H4 (cell line): ENCODE data around the gene CBLN3. TPM values are rescaled to one million over a fixed set of nuclear protein-coding genes. Genes with fewer than 3 reads are reported as not detected.
"Not testable (repeated sequence)": the region's sequence is repeated elsewhere in the genome, so short reads cannot be mapped to it uniquely, and the experiment has no call there.

Experiments used
- DNase-seq: peaks from one replicate; pipeline ENCODE4 v3.0.0-alpha.2; 2015; ENCODE audit warnings: low spot score
- total RNA-seq: library from RNA; depleted of rRNA; stranded (reverse); fragments of >200 nt; shearing (Covaris generic); gene quantifications from 2 replicates; pipeline ENCODE4 v1.2.3, GENCODE V29; 2014

Gene CBLN3
- total RNA-seq, 1 experiment from 2014 or later = 0.08 TPM

DNA sequence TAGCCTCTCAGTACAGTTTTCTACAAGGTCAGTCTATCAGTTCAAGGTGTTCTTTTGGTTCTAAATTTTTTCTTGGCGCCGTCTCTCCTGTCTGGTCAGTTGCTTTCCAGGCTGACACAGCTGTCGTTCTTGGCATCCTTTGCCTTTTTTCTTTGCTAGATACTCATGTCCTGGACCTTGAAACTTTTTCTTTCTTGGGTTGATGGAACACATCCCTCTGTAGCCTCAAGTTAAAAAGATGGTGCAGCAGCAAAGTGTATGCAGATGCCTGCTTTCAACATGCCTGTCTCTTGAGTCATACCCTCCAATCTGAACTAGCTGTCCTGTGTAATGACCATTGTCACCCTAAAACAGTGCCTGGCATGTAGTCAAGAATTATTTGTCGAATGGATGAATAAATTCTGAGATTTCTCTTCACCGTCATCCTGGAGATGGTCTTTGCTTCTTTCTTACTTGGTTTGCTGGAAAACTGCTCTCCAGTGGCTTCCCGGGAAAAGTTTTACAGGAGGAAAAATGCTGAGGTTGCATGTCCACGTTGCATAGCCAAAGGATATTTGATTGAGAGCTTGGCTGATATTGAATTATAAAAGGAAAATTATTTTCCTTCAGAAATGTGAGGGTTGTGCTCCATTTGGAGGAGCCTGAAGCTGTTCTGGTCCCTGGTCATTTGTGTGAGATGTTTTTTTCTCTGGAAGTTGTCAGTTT is 26.0 kb downstream of the CBLN3 start:
- no peak for DNase-seq

DNA sequence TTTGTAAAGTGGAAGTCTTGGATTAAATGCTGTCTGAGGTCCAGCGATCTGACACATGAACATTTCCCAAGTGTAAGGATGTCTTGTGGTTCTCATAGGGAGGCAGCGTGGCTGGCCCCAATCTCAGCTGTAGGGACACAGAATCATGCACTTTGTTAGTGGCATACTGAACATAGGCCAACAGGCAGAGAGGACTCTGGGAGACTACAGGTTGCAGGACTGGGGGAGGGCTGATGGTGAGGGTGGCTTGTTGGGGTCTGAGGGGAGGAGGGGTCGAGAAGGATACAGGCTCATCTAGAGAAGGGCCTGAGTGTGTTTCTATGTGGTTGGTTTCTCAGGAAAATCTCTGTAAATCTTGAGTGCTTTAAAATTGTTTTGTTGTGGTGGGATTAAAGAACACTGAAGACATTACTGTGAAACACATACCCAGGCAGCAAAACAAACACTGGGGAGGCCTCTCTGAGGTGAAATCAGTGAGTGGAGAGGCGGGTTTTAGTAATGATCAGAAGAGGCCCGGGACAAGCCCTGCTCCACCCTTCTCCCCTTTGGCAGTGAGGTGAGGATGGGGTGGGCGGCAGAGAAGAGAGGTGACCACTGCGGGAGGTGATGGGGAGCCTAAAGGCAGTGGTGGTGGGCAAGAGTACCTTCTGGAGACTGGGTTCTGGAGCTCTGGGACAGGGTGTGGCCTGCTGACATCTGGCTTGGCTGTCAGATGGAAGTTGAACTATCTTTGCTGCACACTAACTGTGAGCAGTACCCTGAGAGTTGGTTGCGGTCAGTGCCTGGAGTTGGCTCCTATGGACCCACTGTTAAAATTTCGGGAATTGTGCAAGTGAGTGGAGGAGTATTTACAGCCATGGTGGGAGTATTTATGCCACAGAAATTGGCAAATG is 27.4 kb downstream of the CBLN3 start:
- DNase-seq = no peak

GRCh38 chr14:24399999-24400718 is 29.3 kb downstream of the CBLN3 start:
- DNase-seq = no peak

GRCh38 chr14:24399447-24399822 is 30.0 kb downstream of the CBLN3 start:
- no peak for DNase-seq

GRCh38 chr14:24398653-24399446 is 30.6 kb downstream of the CBLN3 start, which contains the start of gene NYNRIN:
Gene NYNRIN, plus strand, starts transcription at chr14:24399003. Its CDS starts 244 bp downstream, at chr14:24399247.
- no peak for DNase-seq

DNA sequence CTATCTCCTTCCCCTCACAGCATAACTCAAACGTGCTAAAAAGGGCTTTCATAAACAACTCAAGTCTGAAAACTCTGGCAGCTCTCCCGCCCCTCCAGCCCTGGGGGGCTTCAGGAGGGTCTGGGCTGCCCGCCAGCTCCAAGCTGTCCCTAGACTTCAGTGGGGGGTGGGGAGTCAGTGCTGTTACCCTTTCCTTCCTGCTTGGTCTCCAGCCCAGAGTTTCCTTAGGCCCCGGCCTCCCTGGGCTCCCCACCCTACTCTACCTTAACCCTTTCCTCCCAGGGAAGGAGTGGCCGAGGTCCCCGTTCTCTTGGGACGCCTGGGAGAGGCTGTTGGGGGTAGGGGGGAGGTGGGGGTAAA is 31.2 kb downstream of the CBLN3 start:
- no peak for DNase-seq

GRCh38 chr14:24397639-24398292 is 31.7 kb downstream of the CBLN3 start:
- DNase-seq = no peak

DNA sequence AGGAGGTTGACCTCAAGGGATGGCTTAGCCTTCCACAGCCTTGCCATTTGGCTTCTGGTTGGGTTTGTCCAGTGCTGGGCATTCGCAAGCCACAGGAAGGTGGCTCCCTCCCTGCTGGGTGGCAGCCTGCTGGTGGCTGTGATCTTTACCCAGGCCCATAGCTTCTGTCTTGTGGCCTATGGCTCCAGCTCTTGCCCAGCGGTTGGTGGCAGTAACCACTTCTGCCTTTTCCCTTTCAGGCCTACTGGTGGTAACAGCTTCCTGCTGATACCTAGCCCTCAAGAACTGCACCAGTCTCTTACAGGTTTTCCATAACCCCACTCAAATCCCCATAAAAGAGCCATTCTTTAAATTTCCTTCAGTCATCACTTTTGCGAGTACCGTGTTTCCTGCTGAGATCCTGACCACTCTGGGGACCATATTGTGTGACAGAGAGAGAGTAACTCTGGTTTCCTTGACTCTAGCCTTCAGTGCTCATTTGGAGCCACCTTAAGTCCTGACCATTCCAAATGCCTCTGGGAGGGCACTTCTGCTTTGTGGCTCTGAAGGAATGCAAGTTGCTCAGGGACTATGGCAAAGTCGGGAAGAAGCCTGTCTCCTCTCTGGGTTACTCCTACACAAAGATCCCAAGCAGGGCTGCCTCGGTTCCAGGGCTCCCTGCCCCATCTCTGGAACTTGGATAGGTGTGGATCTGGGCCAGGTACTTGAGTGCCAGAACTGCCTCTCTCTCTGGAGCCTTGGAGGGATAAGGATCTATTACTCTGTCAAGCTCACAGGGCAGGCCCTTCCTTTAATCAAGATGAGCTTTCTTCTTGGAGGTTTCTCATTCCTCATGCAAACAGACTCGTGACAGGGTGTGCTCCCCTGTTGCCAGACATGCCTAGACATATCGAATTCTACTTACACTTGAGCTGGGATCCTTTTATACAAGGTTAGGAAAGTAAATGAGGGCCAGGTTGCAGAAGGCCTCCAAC is 33.6 kb downstream of the CBLN3 start:
- DNase-seq = no peak

DNA sequence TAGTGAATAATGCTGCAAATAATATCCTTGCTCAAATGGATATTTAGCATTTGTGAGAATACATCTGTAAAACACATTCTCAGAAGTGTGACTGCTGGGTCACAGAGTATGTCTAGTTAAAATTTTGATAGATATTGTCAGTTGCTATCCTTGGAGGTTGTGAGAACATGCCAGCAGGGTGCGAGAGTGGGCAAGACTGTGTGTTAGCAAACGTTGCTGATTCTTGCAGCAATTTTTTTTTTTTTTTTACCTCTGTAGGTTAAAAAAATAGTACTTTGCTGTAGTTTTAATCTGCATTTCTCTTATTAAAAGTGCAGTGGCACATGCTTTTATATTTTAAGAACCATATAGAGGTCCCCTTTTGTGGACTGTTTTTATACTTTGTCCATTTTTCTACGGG is 35.2 kb downstream of the CBLN3 start:
- DNase-seq = no peak

- no peak for DNase-seq
Measured at GRCh38 chr14:24392325-24393091, 37.0 kb downstream of the CBLN3 start.

GRCh38 chr14:24390701-24391468 is 38.6 kb downstream of the CBLN3 start:
- no peak for DNase-seq

DNA sequence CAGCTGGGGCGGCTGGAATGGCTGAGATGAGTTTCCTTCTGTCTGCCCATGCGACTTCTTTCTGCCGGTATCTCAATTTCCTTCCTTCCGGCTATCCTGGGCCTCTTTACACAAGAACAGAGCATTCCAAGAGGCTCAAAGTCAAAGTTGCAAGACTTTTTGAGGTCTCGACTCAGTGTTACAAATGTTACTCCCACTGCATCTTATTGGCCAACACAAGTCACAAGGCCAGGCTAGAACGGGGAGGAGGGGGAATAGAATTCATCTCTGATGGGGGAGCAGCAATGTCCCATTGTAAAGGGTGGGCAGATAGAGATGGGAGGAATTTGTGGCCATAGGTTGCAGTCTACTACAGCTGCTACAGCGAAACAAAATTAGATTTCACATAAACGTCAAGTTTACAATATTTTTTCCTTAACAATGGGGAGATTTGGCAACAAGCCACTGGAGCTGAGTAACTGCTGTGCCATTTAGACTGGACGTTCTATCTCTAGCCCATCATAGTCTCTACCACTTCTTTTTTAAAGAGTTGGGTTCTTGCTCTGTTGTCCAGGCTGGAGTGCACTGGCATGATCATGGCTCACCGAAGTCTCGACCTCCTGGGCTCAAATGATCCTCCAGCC is 40.1 kb downstream of the CBLN3 start:
- no peak for DNase-seq

- DNase-seq = no peak
Measured at GRCh38 chr14:24388474-24389179, 40.8 kb downstream of the CBLN3 start.

GRCh38 chr14:24387579-24387978 is 41.9 kb downstream of the CBLN3 start:
- DNase-seq = not testable (repeated sequence)

DNA sequence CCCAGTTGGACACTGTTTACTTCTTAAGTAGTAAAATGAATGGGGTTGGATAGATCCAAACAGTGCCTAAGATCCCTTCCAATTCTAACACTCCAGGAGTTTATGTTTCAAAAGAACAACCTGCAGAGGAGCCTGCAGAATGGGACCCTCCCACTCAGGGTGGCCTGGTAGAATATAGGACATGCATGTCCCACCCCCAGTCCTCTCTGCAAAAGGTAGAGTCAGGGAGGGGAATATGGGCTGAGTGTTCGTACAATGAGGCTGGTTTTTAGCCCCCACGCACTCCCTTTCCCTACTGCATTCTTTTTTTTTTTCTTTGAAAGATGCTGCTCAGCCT is 42.5 kb downstream of the CBLN3 start:
- no peak for DNase-seq

DNA sequence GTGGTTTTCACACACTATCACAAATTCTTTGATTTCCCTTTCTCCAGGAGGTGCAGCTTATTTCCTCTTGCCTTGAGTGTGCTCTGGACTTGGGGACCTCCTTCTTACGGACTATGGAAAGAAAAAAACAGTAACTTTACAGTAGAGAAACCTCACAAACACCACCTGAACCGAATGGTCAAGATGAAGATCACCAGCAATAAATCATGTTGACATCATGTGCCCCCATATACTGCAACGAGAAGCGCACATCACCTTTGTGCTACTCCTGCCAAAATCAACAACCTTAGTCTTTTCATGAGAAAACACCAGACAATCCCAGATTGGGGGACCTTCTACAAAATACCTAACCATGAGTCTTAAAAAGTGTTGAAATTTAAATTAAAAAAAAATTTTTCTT is 43.9 kb downstream of the CBLN3 start:
- DNase-seq = no peak

DNA sequence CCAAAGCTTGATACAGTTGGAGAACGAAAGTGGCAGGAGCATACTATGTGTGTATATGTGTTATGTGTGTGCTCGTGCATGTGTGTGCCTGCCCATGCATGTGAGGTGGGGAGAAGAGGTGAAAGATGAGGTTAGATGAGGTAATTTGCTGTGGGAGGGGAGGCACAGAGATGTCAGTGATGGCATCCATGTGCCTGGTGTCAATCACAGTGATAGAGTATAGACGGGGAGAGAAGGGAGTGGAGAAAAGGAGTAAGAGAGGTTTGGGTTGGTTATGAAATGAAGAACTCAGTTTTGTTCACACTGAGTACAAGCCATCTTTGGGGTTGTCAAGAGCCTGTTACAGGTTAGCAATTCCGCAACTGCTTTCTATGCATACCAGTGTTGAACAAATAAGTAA is 45.3 kb downstream of the CBLN3 start:
- DNase-seq = no peak

DNA sequence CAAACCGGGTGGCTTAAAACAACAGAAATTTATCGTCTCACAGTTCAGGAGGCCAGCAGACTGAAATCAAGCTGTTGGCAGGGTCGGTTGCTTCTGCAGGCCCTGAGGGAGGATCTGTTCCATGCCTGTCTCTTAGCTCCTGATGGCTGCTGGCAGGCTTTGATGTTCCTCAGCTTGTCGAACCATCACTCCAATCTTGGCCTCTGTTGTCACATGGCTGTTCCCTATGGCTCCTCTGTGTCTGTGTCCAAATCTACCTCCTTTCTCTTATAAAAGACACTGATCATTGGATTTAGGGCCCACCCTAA is 47.5 kb downstream of the CBLN3 start:
- DNase-seq = no peak
